Thyroid gland (tissue), 4 donors: ENCODE measurements around the gene DGKB. TPM values are rescaled to one million over a fixed set of nuclear protein-coding genes. Genes with fewer than 3 reads are reported as not detected.

Experiments used
- DNase-seq, 2 donors: peaks; one replicate each; pipeline ENCODE4 v3.0.0-alpha.2; 2019
- H3K27ac ChIP-seq, 3 donors: fragments of 200-600 bp; sonication (generic); 1 replicate in 2 of 3; 2 replicates in 1 of 3; pipeline ENCODE4 v1.5.1; 2016 to 2019; ENCODE audit warnings: mild to moderate bottlenecking in 1 of 3, moderate library complexity in 1 of 3
- H3K27me3 ChIP-seq: fragments of 200-600 bp; sonication (generic); one replicate; pipeline ENCODE4 v1.5.1; 2019
- H3K36me3 ChIP-seq, 2 donors: fragments of 200-600 bp; sonication (generic); one replicate each; pipeline ENCODE4 v1.5.1; 2016 to 2019
- H3K4me1 ChIP-seq, 2 donors: fragments of 200-600 bp; sonication (generic); one replicate each; pipeline ENCODE4 v1.5.1; 2017 to 2019
- H3K4me3 ChIP-seq, 3 donors: fragments of 200-600 bp; sonication (generic); replicated peaks in 1 of 3; 1 replicate in 2 of 3; 2 replicates in 1 of 3; pipeline ENCODE4 v1.5.1; 2016; ENCODE audit warnings: mild to moderate bottlenecking in 1 of 3
- H3K9me3 ChIP-seq: fragments of 200-600 bp; sonication (generic); one replicate; pipeline ENCODE4 v1.5.1; 2017
- POLR2A ChIP-seq, 2 donors: fragments of 450-650 bp; IDR thresholded peaks; one replicate each; pipeline ENCODE4 v1.6.1; 2017; ENCODE audit warnings: antibody characterized with exemption in 2 of 2, mild to moderate bottlenecking in 2 of 2, moderate library complexity in 1 of 2
- WGBS, 2 donors: methylation state at CpG; one replicate each; pipeline ENCODE4 v1.1.5; 2017; 5-methylcytosine and 5-hydroxymethylcytosine counted together
- intact Hi-C: fragments of 100-400 bp; cut with DNase I; formaldehyde crosslinking; loops from one replicate; pipeline ENCODE4 v1.15.1; 2023
- total RNA-seq, 4 donors: library from RNA; depleted of rRNA; stranded (reverse); fragments of >200 nt; gene quantifications; one replicate each; pipeline ENCODE4 v1.2.3, GENCODE V29; 2016
- TF ChIP-seq, protein P1 (sequence below), 6 experiments: fragments of 200-600 bp in 3 of 6; fragments of 450-650 bp in 3 of 6; sonication (generic) in 3 of 6; IDR thresholded peaks; one replicate each; pipeline ENCODE4 v1.5.1; 2016 to 2019; ENCODE audit warnings: antibody characterized with exemption in 6 of 6, mild to moderate bottlenecking in 2 of 6, inconsistent platforms in 1 of 6, moderate library complexity in 1 of 6

Gene DGKB
- total RNA-seq, result 1 to 10 TPM in 1 of 4 donors, under 1 TPM in 2, not detected in 1; 0.11 to 2.1 (median 0.49) TPM

DNA sequence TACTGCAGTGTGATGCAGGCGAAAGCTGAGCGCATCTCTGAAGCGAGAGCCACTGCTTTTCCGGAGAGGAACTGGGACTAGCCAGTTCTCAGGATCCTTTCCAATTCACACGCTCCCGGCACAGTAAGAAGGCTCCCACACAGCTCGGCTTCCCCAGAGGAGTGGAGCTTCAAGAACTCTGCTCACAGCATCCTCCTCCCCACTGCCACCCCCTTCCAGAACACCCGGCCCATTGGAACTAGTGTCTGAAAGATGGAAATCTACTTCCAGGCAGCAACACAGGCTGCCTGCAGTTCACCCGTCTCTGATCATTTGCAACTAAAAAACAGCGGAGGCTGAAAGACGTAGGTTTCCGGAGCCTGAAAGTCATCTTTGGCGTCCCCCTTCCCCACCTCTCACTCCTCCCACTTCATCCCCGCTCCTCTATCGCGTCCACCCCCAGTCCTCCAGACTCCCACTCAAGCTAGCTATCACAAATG, at the start of gene DGKB:
DGKB (minus strand) TSS at position 163 of the 479 bp plus-strand sequence.
- Histone ChIP-seq H3K27me3 (no peaks in the 10 kb centered on the region), H3K36me3 (no peaks in the 10 kb centered on the region), H3K4me3 (no peak within 1 kb of the TSS), H3K27ac (no peak within 1 kb of the TSS), H3K9me3 (no peaks in the 10 kb centered on the region), H3K4me1 (no peaks in the 10 kb centered on the region)
- WGBS, 2 donors, result 4 to 6% methylated on average over 16 of the region's 16 CpGs
- intact Hi-C loops, result no loop called here
- no peak for DNase-seq
- no peak for TF ChIP-seq POLR2A (IDR thresholded peaks at IDR 0.05)
- TF ChIP-seq, protein P1, sequence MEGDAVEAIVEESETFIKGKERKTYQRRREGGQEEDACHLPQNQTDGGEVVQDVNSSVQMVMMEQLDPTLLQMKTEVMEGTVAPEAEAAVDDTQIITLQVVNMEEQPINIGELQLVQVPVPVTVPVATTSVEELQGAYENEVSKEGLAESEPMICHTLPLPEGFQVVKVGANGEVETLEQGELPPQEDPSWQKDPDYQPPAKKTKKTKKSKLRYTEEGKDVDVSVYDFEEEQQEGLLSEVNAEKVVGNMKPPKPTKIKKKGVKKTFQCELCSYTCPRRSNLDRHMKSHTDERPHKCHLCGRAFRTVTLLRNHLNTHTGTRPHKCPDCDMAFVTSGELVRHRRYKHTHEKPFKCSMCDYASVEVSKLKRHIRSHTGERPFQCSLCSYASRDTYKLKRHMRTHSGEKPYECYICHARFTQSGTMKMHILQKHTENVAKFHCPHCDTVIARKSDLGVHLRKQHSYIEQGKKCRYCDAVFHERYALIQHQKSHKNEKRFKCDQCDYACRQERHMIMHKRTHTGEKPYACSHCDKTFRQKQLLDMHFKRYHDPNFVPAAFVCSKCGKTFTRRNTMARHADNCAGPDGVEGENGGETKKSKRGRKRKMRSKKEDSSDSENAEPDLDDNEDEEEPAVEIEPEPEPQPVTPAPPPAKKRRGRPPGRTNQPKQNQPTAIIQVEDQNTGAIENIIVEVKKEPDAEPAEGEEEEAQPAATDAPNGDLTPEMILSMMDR (IDR thresholded peaks at IDR 0.05), result no peak

DNA sequence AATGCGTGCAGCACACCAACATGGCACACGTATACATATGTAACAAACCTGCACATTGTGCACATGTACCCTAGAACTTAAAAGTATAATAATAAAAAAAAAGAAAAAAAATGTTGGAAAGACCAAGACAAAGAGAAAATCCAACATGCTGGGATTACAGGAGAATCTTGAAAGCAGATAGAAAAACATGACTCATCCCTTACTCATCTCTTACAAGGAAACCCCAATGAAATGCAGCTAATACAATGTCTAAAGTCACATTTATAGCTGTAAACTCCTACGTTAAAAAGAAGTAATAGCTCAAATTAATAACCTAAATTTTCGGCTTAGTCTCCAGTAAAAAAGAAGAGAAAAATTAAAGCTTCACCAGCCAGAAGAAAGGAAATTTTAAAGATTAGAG, 47.5 kb upstream of the DGKB start:
- Histone ChIP-seq H3K27ac (no peak overlapping the region), H3K4me1 (no peaks in the 10 kb centered on the region), H3K27me3 (no peaks in the 10 kb centered on the region), H3K9me3 (no peaks in the 10 kb centered on the region), H3K4me3 (no peak overlapping the region), H3K36me3 (no peaks in the 10 kb centered on the region)
- intact Hi-C loops, result no loop called here
- no peak for TF ChIP-seq POLR2A (IDR thresholded peaks at IDR 0.05)
- TF ChIP-seq, protein P1 (IDR thresholded peaks at IDR 0.05), result no peak
- 94 to 95% methylated on average over 4 of the region's 4 CpGs for WGBS, 2 donors
- no peak for DNase-seq

DNA sequence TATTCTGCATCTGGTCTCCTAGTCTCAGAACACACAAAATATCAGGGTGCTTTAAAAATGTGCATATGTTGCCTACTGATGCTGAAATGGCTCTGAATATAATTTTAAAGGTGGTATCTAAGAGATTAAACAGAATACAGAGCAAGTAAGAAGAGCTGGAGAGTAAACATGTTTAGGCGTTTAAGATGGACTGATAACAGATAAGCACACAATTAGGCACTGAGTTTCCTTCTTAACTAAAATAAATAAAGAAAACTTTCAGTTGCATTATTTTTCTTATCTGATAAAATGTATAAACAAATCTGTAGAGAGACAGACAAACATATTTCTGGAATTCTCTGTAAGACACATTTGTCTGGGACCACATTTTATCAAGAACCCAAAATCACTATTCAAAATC, 35.6 kb upstream of the DGKB start:
- intact Hi-C loops, result no loop called here
- TF ChIP-seq, protein P1 (IDR thresholded peaks at IDR 0.05), result no peak
- TF ChIP-seq POLR2A (IDR thresholded peaks at IDR 0.05), result no peak
- Histone ChIP-seq H3K4me3 (no peak overlapping the region), H3K4me1 (no peaks in the 10 kb centered on the region), H3K27me3 (no peaks in the 10 kb centered on the region), H3K9me3 (no peaks in the 10 kb centered on the region), H3K27ac (no peak overlapping the region), H3K36me3 (no peaks in the 10 kb centered on the region)
- DNase-seq, result no peak
- 38 to 57% methylated on average over 1 of the region's 1 CpG for WGBS, 2 donors

DNA sequence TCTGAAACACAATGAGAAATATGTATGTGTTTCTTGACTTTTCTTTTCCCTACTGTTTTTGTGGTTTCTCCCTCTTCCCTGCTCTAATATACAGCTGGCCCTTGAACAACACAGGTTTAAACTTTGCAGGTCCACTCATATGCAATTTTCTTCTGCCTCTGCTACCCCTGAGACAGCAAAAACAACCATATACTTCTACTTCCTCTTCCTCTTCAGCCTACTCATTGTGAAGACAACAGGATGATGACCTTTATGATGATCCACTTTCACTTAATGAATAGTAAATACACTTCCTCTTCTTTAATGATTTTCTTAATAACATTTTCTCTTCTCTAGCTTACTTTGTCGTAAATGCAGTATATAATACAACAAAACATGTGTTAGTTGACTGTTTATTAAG, 35.0 kb upstream of the DGKB start:
- intact Hi-C loops, result no loop called here
- no peaks in the 10 kb centered on the region for H3K9me3 ChIP-seq
- H3K27ac ChIP-seq, result no peak overlapping the region
- no peaks in the 10 kb centered on the region for H3K27me3 ChIP-seq
- H3K4me3 ChIP-seq, result no peak overlapping the region
- H3K36me3 ChIP-seq, result no peaks in the 10 kb centered on the region
- WGBS, 2 donors, result 73 to 86% methylated on average over 1 of the region's 1 CpG
- no peak for TF ChIP-seq POLR2A (IDR thresholded peaks at IDR 0.05)
- TF ChIP-seq, protein P1 (IDR thresholded peaks at IDR 0.05), result no peak
- no peak for DNase-seq
- H3K4me1 ChIP-seq, result no peaks in the 10 kb centered on the region

DNA sequence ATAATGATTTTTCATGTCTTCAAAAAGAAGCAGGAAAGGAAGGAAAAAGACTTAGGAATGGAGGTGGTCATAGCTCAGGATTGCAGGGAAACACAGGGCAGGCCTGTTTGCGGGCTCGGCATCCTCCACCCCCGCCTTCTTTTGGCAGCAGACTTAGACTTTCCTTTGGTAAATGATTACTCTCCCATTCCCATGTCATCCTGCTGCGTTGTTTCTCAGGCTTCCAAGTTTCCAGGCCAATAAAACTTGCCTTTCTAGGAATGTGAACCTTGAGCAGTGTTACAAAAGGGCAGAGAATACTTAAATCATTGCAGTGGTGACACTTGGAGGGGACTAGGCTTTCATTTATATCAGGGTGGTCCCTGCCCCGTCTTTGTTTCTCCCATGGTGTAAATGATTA, 34.0 kb upstream of the DGKB start:
- DNase-seq, result no peak
- H3K9me3 ChIP-seq, result no peaks in the 10 kb centered on the region
- H3K27ac ChIP-seq, result no peak overlapping the region
- H3K27me3 ChIP-seq, result no peaks in the 10 kb centered on the region
- H3K4me3 ChIP-seq, result no peak overlapping the region
- TF ChIP-seq POLR2A (IDR thresholded peaks at IDR 0.05), result no peak
- TF ChIP-seq, protein P1 (IDR thresholded peaks at IDR 0.05), result no peak
- intact Hi-C loops, result no loop called here
- no peaks in the 10 kb centered on the region for H3K4me1 ChIP-seq
- no peaks in the 10 kb centered on the region for H3K36me3 ChIP-seq
- WGBS, 2 donors, result 50 to 56% methylated on average over 5 of the region's 5 CpGs
